K562 (cell line): Measurements from ENCODE around the gene KISS1R. TPM values are rescaled to one million over a fixed set of nuclear protein-coding genes. Genes with fewer than 3 reads are reported as not detected.

Experiments
- ATAC-seq: fragments of 200-7000 bp; cut with Tn5 transposase; 3 replicates; pipeline ENCODE4 v1.9.1; 2020; ENCODE audit warnings: moderate library complexity
- BruUV-seq: library from RNA; stranded (reverse); fragments of 400-500 nt; replicated peaks from 2 replicates; lab custom pipeline; 2021; lab: Mats Ljungman, UMichigan
- CTCF ChIA-PET: fragments of 300-600 bp; formaldehyde crosslinking; extraction: SDS; loops from one replicate; lab custom pipeline; 2021; ENCODE audit warnings: low intra/inter-chr PET ratio; lab: Yijun Ruan, JAX
- POLR2A ChIA-PET: fragments of 300-600, 350-650 bp; sonication (Branson Sonifier 250); formaldehyde crosslinking; extraction: SDS; loops from one replicate; lab custom pipeline; 2021; ENCODE audit warnings: antibody characterized with exemption, inconsistent platforms; lab: Yijun Ruan, JAX
- DNase-seq, 4 experiments: peaks; one replicate each; pipeline versions ENCODE4 v3.0.0 to v3.0.0-alpha.2; 2011 to 2018; ENCODE audit warnings: low spot score in 3 of 4, mixed read lengths in 3 of 4; ENCODE audit errors: extremely low read depth in 1 of 4
- FAIRE-seq: peaks from 2 replicates; lab custom pipeline; 2011; peaks lifted over from hg19 to GRCh38; lab: Jason Lieb, UNC
- H2AFZ ChIP-seq: 2 replicates; pipeline ENCODE4 v1.6.0; 2011; ENCODE audit warnings: low read depth, low read length, control low read depth, inconsistent platforms
- H3K27ac ChIP-seq: fragments of 200-600 bp; 3 replicates; pipeline ENCODE4 v1.8.0; 2011; ENCODE audit warnings: low read depth, mild to moderate bottlenecking, control low read depth, inconsistent platforms, low read length, moderate library complexity, mixed read lengths; ENCODE audit errors: extremely low read depth
- H3K27me3 ChIP-seq, 2 experiments: fragments of 300-600 bp in 1 of 2; 2 replicates in 1 of 2; 3 replicates in 1 of 2; pipeline versions ENCODE4 v1.6.0 to v1.8.0; 2011; ENCODE audit warnings: inconsistent platforms in 2 of 2, low read length in 2 of 2, mild to moderate bottlenecking in 1 of 2, mixed read lengths in 1 of 2, moderate library complexity in 1 of 2; ENCODE audit not compliant: control insufficient read depth in 2 of 2, insufficient read depth in 2 of 2
- H3K36me3 ChIP-seq: fragments of 300-600 bp; 3 replicates; pipeline ENCODE4 v1.8.0; 2011; ENCODE audit warnings: mild to moderate bottlenecking, low read length, inconsistent platforms; ENCODE audit not compliant: control insufficient read depth, insufficient read depth
- H3K4me1 ChIP-seq, 2 experiments: fragments of 200-600 bp in 1 of 2; replicated peaks in 1 of 2; 2 replicates in 1 of 2; 3 replicates in 1 of 2; pipeline versions ENCODE4 v1.5.1 to v1.8.0; 2011; ENCODE audit warnings: inconsistent platforms in 2 of 2, low read length in 2 of 2, mild to moderate bottlenecking in 1 of 2, mixed read lengths in 1 of 2, moderate library complexity in 1 of 2; ENCODE audit not compliant: control insufficient read depth in 2 of 2, insufficient read depth in 2 of 2
- H3K4me2 ChIP-seq: 2 replicates; pipeline ENCODE4 v1.6.1; 2011; ENCODE audit warnings: low read length, control low read depth, inconsistent platforms, mixed read lengths; ENCODE audit not compliant: insufficient read depth
- H3K4me3 ChIP-seq: fragments of 200-600 bp; sonication (generic), shearing (Covaris generic); 2 replicates; pipeline ENCODE4 v1.5.1; 2016; ENCODE audit warnings: control low read depth, inconsistent platforms
- H3K79me2 ChIP-seq: fragments of 200-600 bp; 3 replicates; pipeline ENCODE4 v1.8.0; 2011; ENCODE audit warnings: low read length, inconsistent platforms; ENCODE audit not compliant: control insufficient read depth, insufficient read depth
- H3K9ac ChIP-seq, 2 experiments: 2 replicates each; pipeline versions ENCODE4 v1.6.0 to v1.6.1; 2011; ENCODE audit warnings: low read depth in 2 of 2, low read length in 2 of 2, control low read depth in 1 of 2, inconsistent platforms in 1 of 2, mild to moderate bottlenecking in 1 of 2, mixed read lengths in 1 of 2; ENCODE audit not compliant: insufficient read depth in 1 of 2
- H3K9me1 ChIP-seq: one replicate; pipeline ENCODE4 v1.6.0; 2011; ENCODE audit warnings: inconsistent platforms, mild to moderate bottlenecking, low read length, moderate library complexity; ENCODE audit not compliant: control insufficient read depth, insufficient read depth
- H3K9me3 ChIP-seq: replicated peaks from 2 replicates; pipeline ENCODE4 v1.5.1; 2011; ENCODE audit warnings: low read depth, low read length, inconsistent platforms; ENCODE audit not compliant: control insufficient read depth, insufficient read depth
- H4K20me1 ChIP-seq: replicated peaks from 2 replicates; pipeline ENCODE4 v1.6.1; 2011; ENCODE audit warnings: low read length, inconsistent platforms, mixed read lengths; ENCODE audit not compliant: control insufficient read depth, insufficient read depth
- CHD1 ChIP-seq: fragments of 200-600 bp; sonication (generic); IDR thresholded peaks from one replicate; pipeline ENCODE4 v1.6.1; 2012; ENCODE audit warnings: mild to moderate bottlenecking, moderate library complexity, low read length, inconsistent platforms
- POLR2AphosphoS2 ChIP-seq: IDR thresholded peaks from 2 replicates; pipeline ENCODE4 v1.6.1; 2012; ENCODE audit warnings: low read length, improper control_type of control experiment
- RCOR1 ChIP-seq, 2 experiments: IDR thresholded peaks; 2 replicates each; pipeline ENCODE4 v1.6.1; 2012; ENCODE audit warnings: low read depth in 2 of 2, low read length in 2 of 2, borderline replicate concordance in 1 of 2, improper control_type of control experiment in 1 of 2
- SMC3 ChIP-seq: conservative IDR thresholded peaks from 2 replicates; pipeline ENCODE4 v1.6.1; 2011; ENCODE audit warnings: low read depth, low read length, improper control_type of control experiment; ENCODE audit not compliant: insufficient read depth
- STAT5B ChIP-seq: fragments of 250-450 bp; sonication (Bioruptor Pico); IDR thresholded peaks from 2 replicates; pipeline ENCODE4 v1.8.0; 2021; ENCODE audit warnings: mild to moderate bottlenecking, inconsistent platforms
- TEAD4 ChIP-seq, 2 experiments: sonication (generic) in 1 of 2; formaldehyde crosslinking in 1 of 2; IDR thresholded peaks; 2 replicates each; pipeline versions ENCODE4 v1.6.1 to v1.8.0; 2012 to 2022; ENCODE audit warnings: borderline replicate concordance in 1 of 2, inconsistent platforms in 1 of 2, low read length in 1 of 2, mild to moderate bottlenecking in 1 of 2, missing genetic modification reagents in 1 of 2
- ZFP1 ChIP-seq: fragments of 450-650 bp; formaldehyde crosslinking; IDR thresholded peaks from 2 replicates; pipeline ENCODE4 v1.4.0; 2020; ENCODE audit warnings: mild to moderate bottlenecking, mixed read lengths
- WGBS: fragments of 100-300 bp; shearing (Covaris generic); methylation state at CpG from one replicate; pipeline ENCODE4 v1.1.6; 2016; ENCODE audit warnings: low coverage, mixed read lengths; ENCODE audit not compliant: insufficient coverage; ENCODE audit errors: missing lambda C conversion rate; 5-methylcytosine and 5-hydroxymethylcytosine counted together
- in situ Hi-C: fragments of 300-500 bp; cut with MboI; formaldehyde crosslinking; loops from 4 replicates; pipeline ENCODE4 v1.15.0; 2018; ENCODE audit warnings: inconsistent platforms, mixed read lengths
- intact Hi-C: fragments of 100-400 bp; cut with micrococcal nuclease; formaldehyde crosslinking; loops from 2 replicates; pipeline ENCODE4 v1.14.2; 2022
- polyA plus RNA-seq, 8 experiments: library from polyadenylated mRNA; depleted of rRNA in 4 of 8; stranded (reverse) in 5 of 8; unstranded in 3 of 8; fragments of >200 nt; fragmentation: Nextera tagmentation in 2 of 8; fragmentation: Illumina TruSeq in 1 of 8; extraction: Ambion mirVana in 2 of 8; extraction: Trizol in 1 of 8; gene quantifications; 2 replicates each; pipeline versions ENCODE4 v1.2.1 to v1.2.3, GENCODE V29; 2011 to 2014; ENCODE audit warnings: inconsistent platforms in 1 of 8, missing spikeins in 1 of 8
- total RNA-seq, 7 experiments: library from RNA; depleted of rRNA in 6 of 7; stranded (reverse); fragments of >200 nt in 6 of 7; fragmentation: Illumina TruSeq in 2 of 7; extraction: Trizol in 2 of 7; gene quantifications; 2 replicates each; pipeline versions ENCODE4 v1.2.1 to v1.2.3, GENCODE V29; 2011 to 2021; ENCODE audit warnings: low replicate concordance in 1 of 7
- TF ChIP-seq, protein P1 (sequence below): sonication (generic); formaldehyde crosslinking; IDR thresholded peaks from 2 replicates; pipeline ENCODE4 v1.8.0; 2022; ENCODE audit warnings: missing genetic modification reagents, mild to moderate bottlenecking, moderate library complexity, borderline replicate concordance
- TF ChIP-seq, protein P2 (sequence below): sonication (generic); formaldehyde crosslinking; IDR thresholded peaks from 2 replicates; pipeline ENCODE4 v1.8.1; 2023; ENCODE audit warnings: missing genetic modification reagents, mild to moderate bottlenecking, borderline replicate concordance
- TF ChIP-seq, protein P3 (sequence below): sonication (generic); formaldehyde crosslinking; IDR thresholded peaks from 2 replicates; pipeline ENCODE4 v1.8.1; 2022; ENCODE audit warnings: missing genetic modification reagents

Gene KISS1R
- total and polyA plus RNA-seq, 9 of the 15 experiments (the other 6 are each of a cell fraction or from before 2014, with no cell fraction given) = 0.37 to 39.4 (median 2.0) TPM

DNA sequence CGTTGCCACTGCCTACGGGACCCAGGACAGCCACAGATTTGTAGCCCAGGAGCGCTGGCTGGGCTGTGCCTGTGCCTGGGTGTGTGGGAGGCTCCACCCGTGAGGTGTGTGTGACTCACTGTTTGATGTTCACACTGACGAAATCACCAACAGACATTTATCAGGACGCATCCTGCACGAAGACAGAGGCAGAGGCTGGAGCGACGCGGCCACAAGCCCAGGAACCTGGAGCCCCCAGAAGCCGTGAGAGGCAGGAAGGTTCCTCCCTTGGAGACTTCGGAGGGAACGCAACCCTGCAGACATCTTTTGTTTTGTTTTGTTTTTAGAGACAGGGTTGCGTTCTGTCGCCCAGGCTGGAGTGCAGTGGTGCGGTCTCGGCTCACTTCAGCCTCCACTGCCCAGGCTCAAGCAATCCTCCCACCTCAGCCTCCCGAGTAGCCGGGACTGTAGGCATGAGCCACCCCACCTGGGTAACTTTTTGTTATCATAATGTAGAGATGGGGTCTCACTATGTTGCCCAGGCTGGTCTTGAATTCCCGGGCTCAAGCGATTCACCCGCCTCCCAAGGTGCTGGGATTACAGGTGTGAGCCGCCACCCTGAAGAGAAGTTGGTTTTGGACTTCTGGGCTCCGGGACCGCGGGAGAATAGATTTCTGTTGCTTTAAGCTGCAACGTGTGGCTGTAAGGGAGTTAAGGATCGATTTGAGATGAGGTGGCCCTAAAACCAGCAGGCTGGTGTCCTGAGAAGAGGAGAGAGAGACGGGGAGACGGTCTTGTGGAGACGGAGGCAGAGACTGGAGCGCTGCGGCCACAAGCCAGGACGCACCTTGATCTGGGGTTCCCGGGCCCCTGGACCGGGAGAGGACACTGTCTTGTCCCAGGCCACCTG lies 42.1 kb downstream of the KISS1R start (continued):
- TF ChIP-seq, protein P1, sequence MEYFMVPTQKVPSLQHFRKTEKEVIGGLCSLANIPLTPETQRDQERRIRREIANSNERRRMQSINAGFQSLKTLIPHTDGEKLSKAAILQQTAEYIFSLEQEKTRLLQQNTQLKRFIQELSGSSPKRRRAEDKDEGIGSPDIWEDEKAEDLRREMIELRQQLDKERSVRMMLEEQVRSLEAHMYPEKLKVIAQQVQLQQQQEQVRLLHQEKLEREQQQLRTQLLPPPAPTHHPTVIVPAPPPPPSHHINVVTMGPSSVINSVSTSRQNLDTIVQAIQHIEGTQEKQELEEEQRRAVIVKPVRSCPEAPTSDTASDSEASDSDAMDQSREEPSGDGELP = peak; percentile 76
- no peak for TF ChIP-seq SMC3

DNA sequence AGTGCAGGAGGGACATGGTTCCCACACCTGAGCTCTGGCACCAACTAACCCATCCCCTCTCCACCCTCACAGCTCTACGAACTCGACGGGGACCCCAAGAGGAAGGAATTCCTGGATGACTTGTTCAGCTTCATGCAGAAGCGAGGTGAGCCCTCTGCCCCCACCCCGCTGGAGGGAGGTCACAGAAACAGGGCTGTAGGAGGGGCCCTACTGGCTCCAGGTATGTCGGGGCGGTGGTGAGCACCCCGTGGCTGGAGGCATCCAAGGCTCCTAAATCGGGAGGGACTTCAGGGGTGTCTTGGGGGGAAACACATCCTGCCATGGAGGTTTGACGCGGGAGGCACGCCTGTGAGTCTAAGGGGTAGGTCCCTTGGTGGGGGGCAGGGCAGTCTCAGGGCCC lies 42.9 kb downstream of the KISS1R start:
- Histone ChIP-seq H3K9ac (peak overlapping the region in 1 of 2 experiments; percentile 87; a peak in 2 of 4 replicates), H2AFZ (no peak overlapping the region), H3K4me2 (peak overlapping the region; percentile 34; the same call in 1 of the 2 replicates), H3K9me1 (no peaks in the 10 kb centered on the region), H4K20me1 (no peaks in the 10 kb centered on the region), H3K27ac (peak overlapping the region; percentile 4; the same call in 1 of the 3 replicates), H3K36me3 (peaks cover 61% of the 10 kb centered on the region; the same call in 2 of the 3 replicates), H3K4me3 (no peak overlapping the region), H3K4me1 (peaks cover 55 to 94% of the 10 kb centered on the region in 2 experiments), H3K79me2 (peaks cover 66% of the 10 kb centered on the region), H3K9me3 (peaks cover 3% of the 10 kb centered on the region), H3K27me3 (no peaks in the 10 kb centered on the region)
- in situ Hi-C loops = no loop called here
- ChIA-PET CTCF (no interaction called here), POLR2A (interaction anchor here (0.6 to 1.1 kb wide), 2 partner anchors 17 to 24 kb away, joined by 3 read pairs; partner anchors contain the start of gene WDR18)
- intact Hi-C loops = no loop called here
- BruUV-seq = no TSS peak
- DNase-seq (no peak), ATAC-seq (no peak), FAIRE-seq (no peak)
- WGBS = 69% methylated on average over 11 of the region's 12 CpGs
- TF ChIP-seq STAT5B (CRISPR knock-in tag) = no peak
- TF ChIP-seq ZFP1 (CRISPR knock-in tag) = no peak
- TF ChIP-seq POLR2AphosphoS2 = no peak
- TF ChIP-seq, protein P2, sequence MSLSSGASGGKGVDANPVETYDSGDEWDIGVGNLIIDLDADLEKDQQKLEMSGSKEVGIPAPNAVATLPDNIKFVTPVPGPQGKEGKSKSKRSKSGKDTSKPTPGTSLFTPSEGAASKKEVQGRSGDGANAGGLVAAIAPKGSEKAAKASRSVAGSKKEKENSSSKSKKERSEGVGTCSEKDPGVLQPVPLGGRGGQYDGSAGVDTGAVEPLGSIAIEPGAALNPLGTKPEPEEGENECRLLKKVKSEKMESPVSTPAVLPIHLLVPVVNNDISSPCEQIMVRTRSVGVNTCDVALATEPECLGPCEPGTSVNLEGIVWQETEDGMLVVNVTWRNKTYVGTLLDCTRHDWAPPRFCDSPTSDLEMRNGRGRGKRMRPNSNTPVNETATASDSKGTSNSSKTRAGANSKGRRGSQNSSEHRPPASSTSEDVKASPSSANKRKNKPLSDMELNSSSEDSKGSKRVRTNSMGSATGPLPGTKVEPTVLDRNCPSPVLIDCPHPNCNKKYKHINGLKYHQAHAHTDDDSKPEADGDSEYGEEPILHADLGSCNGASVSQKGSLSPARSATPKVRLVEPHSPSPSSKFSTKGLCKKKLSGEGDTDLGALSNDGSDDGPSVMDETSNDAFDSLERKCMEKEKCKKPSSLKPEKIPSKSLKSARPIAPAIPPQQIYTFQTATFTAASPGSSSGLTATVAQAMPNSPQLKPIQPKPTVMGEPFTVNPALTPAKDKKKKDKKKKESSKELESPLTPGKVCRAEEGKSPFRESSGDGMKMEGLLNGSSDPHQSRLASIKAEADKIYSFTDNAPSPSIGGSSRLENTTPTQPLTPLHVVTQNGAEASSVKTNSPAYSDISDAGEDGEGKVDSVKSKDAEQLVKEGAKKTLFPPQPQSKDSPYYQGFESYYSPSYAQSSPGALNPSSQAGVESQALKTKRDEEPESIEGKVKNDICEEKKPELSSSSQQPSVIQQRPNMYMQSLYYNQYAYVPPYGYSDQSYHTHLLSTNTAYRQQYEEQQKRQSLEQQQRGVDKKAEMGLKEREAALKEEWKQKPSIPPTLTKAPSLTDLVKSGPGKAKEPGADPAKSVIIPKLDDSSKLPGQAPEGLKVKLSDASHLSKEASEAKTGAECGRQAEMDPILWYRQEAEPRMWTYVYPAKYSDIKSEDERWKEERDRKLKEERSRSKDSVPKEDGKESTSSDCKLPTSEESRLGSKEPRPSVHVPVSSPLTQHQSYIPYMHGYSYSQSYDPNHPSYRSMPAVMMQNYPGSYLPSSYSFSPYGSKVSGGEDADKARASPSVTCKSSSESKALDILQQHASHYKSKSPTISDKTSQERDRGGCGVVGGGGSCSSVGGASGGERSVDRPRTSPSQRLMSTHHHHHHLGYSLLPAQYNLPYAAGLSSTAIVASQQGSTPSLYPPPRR (CRISPR knock-in tag) = no peak
- TF ChIP-seq, protein P3, sequence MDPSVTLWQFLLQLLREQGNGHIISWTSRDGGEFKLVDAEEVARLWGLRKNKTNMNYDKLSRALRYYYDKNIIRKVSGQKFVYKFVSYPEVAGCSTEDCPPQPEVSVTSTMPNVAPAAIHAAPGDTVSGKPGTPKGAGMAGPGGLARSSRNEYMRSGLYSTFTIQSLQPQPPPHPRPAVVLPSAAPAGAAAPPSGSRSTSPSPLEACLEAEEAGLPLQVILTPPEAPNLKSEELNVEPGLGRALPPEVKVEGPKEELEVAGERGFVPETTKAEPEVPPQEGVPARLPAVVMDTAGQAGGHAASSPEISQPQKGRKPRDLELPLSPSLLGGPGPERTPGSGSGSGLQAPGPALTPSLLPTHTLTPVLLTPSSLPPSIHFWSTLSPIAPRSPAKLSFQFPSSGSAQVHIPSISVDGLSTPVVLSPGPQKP (CRISPR knock-in tag) = no peak
- TF ChIP-seq TEAD4 (IDR thresholded peaks at IDR 0.05; ENCODE audit: low read length) = peak; percentile 77
- no peak for TF ChIP-seq TEAD4 (CRISPR knock-in tag; IDR thresholded peaks at IDR 0.05; ENCODE audit: borderline replicate concordance)
- TF ChIP-seq CHD1 = no peak
- 0 out of 4 replicates have a peak, but pooled peaks of 1 of the 2 experiments have one; percentile 6 for TF ChIP-seq RCOR1 (IDR thresholded peaks at IDR 0.05; ENCODE audit: borderline replicate concordance in 1 of 2, low read depth in 2 of 2, low read length in 2 of 2)
